IgD-negative memory B cell (primary cell): ENCODE data around the gene ZBTB32. TPM values are rescaled to one million over a fixed set of nuclear protein-coding genes. Genes with fewer than 3 reads are reported as not detected.
"Not testable (repeated sequence)": the region's sequence is repeated elsewhere in the genome, so short reads cannot be mapped to it uniquely, and the experiment has no call there.

Experiments
- H3K27ac Mint-ChIP-seq, 3 donors: one replicate each; pipeline ENCODE4 v1.8.0; 2020 to 2022; ENCODE audit warnings: mild to moderate bottlenecking in 3 of 3, mixed read lengths in 3 of 3, moderate library complexity in 1 of 3
- H3K27me3 Mint-ChIP-seq: one replicate; pipeline ENCODE4 v1.8.0; 2021; ENCODE audit warnings: mixed read lengths
- H3K36me3 Mint-ChIP-seq: one replicate; pipeline ENCODE4 v1.8.0; 2020; ENCODE audit warnings: mild to moderate bottlenecking, mixed read lengths
- H3K4me1 Mint-ChIP-seq, 3 donors: one replicate each; pipeline ENCODE4 v1.8.0; 2020 to 2022; ENCODE audit warnings: mixed read lengths in 3 of 3, mild to moderate bottlenecking in 1 of 3
- H3K4me3 Mint-ChIP-seq, 4 donors: one replicate each; pipeline ENCODE4 v1.8.0; 2020 to 2022; ENCODE audit warnings: mild to moderate bottlenecking in 4 of 4, mixed read lengths in 4 of 4, moderate library complexity in 3 of 4
- H3K9me3 Mint-ChIP-seq, 3 donors: one replicate each; pipeline ENCODE4 v1.8.0; 2020 to 2021; ENCODE audit warnings: mixed read lengths in 3 of 3, mild to moderate bottlenecking in 1 of 3
- polyA plus RNA-seq: library from polyadenylated mRNA; unstranded; fragments of 300-500 nt; fragmentation: Illumina TruSeq; gene quantifications from one replicate; pipeline ENCODE4 v1.2.3, GENCODE V29; 2021

Gene ZBTB32, protein sequence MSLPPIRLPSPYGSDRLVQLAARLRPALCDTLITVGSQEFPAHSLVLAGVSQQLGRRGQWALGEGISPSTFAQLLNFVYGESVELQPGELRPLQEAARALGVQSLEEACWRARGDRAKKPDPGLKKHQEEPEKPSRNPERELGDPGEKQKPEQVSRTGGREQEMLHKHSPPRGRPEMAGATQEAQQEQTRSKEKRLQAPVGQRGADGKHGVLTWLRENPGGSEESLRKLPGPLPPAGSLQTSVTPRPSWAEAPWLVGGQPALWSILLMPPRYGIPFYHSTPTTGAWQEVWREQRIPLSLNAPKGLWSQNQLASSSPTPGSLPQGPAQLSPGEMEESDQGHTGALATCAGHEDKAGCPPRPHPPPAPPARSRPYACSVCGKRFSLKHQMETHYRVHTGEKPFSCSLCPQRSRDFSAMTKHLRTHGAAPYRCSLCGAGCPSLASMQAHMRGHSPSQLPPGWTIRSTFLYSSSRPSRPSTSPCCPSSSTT
- polyA plus RNA-seq: 31.6 TPM

DNA sequence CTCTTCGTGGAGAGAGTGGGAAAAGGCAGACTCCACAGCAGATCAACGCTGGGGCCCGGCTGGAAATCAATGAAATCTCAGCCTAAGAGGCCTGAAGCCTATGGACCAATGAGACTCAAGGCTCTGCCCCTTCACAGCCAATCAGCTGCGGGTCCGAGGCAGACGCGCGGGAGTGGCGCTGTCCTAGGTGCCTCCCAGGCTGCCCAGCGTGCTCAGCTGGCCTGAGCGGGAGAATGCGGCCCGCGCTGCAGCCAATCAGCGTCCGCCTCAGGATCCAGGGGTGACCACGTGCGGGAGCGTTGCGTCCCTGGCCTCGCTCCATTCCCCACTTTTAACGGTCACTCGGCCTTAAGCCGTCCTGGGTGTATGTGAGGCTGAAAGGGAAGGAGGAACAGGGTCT, at the start of gene ZBTB32:
Gene ZBTB32, plus strand, starts transcription at position 341 of the 400 bp plus-strand sequence. CDS start 10,069 bp downstream, outside the sequence.
- H3K27me3 Mint-ChIP-seq: no peaks in the 10 kb centered on the region
- no peaks in the 10 kb centered on the region for H3K36me3 Mint-ChIP-seq
- H3K27ac Mint-ChIP-seq: peak within 1 kb of the TSS in 1 of 3 donors; percentile 57
- no peaks in the 10 kb centered on the region for H3K9me3 Mint-ChIP-seq
- peak within 1 kb of the TSS in 2 of 4 donors; percentile 55 to 64 for H3K4me3 Mint-ChIP-seq
- H3K4me1 Mint-ChIP-seq: peaks cover 4 to 6% (median 5%) of the 10 kb centered on the region in 3 donors

DNA sequence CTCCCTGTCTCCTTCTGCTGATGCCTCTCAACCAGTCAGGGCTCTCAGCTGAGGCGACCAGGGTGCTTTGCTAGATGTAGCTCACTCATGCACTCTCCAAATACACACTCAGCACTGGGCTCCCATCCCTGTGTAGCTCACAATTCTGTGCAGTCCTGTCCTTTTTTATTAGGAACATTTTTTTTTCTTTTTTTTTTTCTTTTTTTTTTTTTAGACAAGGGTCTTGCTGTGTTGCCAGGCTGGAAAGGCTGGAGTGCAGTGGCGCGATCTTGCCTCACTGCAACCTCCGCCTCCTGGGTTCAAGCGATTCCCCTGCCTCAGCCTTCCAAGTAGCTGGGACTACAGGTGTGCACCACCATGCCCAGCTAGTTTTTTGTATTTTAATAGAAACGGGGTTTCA, 49.5 kb upstream of the ZBTB32 start:
- H3K27ac Mint-ChIP-seq, H3K27me3 Mint-ChIP-seq, H3K36me3 Mint-ChIP-seq, H3K9me3 Mint-ChIP-seq: not testable (repeated sequence)
- peaks cover 4 to 14% (median 7%) of the 10 kb centered on the region in 3 donors for H3K4me1 Mint-ChIP-seq
- peak overlapping the region in 1 of 4 donors; percentile 66 for H3K4me3 Mint-ChIP-seq

DNA sequence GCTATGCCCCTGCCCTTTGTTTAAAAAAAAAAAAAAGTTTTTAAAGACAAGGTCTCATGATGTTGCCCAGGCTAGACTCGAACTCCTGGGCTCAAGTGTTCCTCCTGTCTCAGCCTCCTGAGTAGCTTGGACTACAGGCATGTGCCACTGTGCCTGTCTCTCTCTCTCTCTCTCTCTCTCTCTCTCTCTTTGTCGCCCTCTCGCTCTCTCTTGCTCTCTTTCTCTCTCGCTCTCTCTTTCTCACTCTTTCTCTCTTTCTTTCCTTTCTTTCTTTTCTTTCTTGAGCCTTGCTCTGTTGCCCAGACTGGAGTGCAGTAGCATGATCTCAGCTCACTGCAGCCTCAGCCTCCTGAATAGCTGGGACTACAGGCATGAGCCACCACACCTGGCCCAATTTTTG, 48.8 kb upstream of the ZBTB32 start:
- Mint-ChIP-seq H3K27me3 (no peaks in the 10 kb centered on the region), H3K4me3 (peak overlapping the region in 1 of 4 donors; percentile 66), H3K27ac (no peak overlapping the region), H3K36me3 (peaks cover 5% of the 10 kb centered on the region), H3K9me3 (no peaks in the 10 kb centered on the region), H3K4me1 (peaks cover 4 to 10% (median 7%) of the 10 kb centered on the region in 3 donors)

DNA sequence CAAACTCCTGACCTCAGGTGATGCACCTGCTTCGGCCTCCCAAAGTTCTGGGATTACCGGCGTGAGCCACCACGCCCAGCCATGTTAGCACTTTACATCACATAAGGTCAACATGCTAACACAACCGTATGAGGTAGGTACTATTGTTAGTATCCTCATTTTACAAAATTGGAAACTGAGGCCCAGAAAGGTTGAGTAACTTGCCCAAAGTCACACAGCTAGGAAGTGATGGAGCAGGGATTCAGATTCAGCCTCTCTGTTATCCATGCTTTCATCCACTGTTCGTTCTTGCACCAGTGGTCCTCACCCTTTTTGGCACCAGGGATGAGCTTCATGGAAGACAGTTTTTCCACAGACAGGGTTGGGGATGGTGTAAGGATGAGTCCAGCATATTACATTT, 47.7 kb upstream of the ZBTB32 start:
- peaks cover 3 to 5% (median 4%) of the 10 kb centered on the region in 3 donors for H3K4me1 Mint-ChIP-seq
- H3K9me3 Mint-ChIP-seq: no peaks in the 10 kb centered on the region
- H3K4me3 Mint-ChIP-seq: no peak overlapping the region
- H3K27me3 Mint-ChIP-seq: no peaks in the 10 kb centered on the region
- no peak overlapping the region for H3K27ac Mint-ChIP-seq
- peaks cover 5% of the 10 kb centered on the region for H3K36me3 Mint-ChIP-seq

DNA sequence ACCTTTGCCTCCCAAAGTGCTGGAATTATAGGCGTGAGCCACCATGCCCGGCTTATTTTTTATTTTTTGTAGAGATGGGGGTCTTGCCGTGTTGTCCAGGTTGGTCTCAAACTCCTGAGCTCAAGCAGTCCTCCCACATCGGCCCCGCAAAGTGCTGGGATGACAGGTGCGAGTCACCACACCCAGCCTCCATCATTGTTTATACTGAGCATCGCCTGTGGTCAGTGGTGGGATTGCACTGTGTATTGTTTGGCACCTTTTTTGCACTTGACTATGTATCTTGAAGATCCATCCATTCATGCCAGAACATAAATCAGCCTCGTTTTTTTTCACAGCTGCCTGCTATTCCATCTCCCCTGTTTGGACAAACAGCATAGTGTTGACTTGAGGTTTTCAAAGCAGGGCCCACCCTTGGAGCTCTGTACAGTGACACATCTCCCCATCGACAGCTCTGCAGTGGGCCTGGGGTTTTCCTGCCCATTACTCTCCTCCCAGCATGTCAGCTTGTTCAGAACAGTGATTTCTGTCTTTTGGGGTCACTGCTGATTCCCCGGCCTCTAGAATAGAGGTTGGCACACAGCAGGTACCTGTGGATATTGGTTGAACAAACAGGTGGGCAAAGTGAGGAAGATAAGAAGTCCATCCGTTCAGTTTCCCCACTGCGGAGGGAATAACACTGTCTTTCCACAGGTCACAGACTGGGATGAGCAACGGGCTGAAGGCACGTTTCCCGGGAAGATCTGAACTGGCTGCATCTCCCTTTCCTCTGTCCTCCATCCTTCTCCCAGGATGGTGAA, 46.3 kb upstream of the ZBTB32 start:
- Mint-ChIP-seq H3K9me3 (no peaks in the 10 kb centered on the region), H3K36me3 (peaks cover 9% of the 10 kb centered on the region), H3K4me3 (peak overlapping the region in 1 of 4 donors; percentile 12), H3K4me1 (peaks cover 2 to 6% (median 4%) of the 10 kb centered on the region in 3 donors), H3K27me3 (no peaks in the 10 kb centered on the region), H3K27ac (no peak overlapping the region)

DNA sequence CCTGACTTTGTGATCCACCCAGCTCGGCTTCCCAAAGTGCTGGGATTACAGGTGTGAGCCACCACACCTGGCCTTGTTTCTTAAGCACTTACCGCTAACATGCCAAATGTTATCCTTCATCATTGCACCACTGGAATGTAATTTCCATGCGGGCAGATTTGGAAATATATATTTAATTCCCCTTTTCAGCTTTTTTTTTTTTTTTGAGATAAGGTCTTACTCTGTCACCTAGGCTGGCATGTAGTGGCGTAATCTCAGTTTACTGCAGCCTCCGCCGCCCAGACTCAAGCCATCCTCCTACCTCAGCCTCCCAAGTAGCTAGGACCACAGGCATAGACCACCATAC, 42.4 kb upstream of the ZBTB32 start:
- Mint-ChIP-seq H3K4me1 (peaks cover 0 to 4% (median 3%) of the 10 kb centered on the region in 3 donors), H3K4me3 (no peak overlapping the region), H3K36me3 (peaks cover 8% of the 10 kb centered on the region), H3K27me3 (no peaks in the 10 kb centered on the region), H3K27ac (no peak overlapping the region), H3K9me3 (no peaks in the 10 kb centered on the region)

DNA sequence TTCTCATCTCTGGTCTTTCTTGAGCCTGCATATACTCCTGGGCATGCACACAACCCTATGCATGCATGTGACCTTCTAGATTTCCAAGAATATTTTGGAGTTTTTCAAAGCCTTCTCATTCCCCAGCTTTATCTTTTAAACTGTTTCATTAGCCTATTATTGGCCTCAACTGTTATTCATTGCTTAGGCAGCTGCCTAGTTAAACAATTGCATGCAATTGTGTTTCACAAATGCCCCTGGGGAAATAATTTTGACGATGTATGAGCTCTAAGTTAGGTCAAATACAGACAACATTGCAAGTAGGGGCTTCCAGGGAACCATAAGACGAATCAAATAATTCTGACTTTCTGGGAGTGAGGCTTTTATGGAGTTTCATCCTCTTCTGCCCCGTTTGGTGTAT, 40.4 kb upstream of the ZBTB32 start:
- Mint-ChIP-seq H3K4me1 (peaks cover 0 to 3% (median 0%) of the 10 kb centered on the region in 3 donors), H3K4me3 (no peak overlapping the region), H3K36me3 (peaks cover 6% of the 10 kb centered on the region), H3K27me3 (peaks cover 2% of the 10 kb centered on the region), H3K27ac (peak overlapping the region in 1 of 3 donors; percentile 76), H3K9me3 (no peaks in the 10 kb centered on the region)

DNA sequence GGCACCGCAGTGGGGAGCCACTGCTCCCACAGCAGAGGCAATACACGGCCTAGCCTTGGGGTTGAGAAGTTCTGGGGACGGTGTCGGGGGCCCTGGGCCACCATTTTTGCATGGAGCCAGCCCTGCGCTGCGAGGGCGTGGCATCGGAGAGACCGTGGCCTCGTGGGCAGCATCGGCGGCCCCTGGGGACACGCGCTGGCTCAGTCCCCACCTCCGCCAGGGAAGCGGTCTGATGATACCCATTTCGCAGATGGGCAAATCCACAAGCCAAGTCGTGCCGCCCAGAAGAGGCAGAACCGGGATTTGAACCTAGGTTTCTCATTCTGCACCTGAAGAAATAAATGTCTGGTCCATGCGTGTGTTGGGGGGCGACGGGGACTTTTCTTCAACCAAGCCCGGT, 39.2 kb upstream of the ZBTB32 start:
- Mint-ChIP-seq H3K27ac (no peak overlapping the region), H3K27me3 (peaks cover 9% of the 10 kb centered on the region), H3K4me1 (peaks cover 0 to 3% (median 0%) of the 10 kb centered on the region in 3 donors), H3K4me3 (no peak overlapping the region), H3K9me3 (peaks cover 0 to 1% (median 0%) of the 10 kb centered on the region in 3 donors), H3K36me3 (peaks cover 5% of the 10 kb centered on the region)

DNA sequence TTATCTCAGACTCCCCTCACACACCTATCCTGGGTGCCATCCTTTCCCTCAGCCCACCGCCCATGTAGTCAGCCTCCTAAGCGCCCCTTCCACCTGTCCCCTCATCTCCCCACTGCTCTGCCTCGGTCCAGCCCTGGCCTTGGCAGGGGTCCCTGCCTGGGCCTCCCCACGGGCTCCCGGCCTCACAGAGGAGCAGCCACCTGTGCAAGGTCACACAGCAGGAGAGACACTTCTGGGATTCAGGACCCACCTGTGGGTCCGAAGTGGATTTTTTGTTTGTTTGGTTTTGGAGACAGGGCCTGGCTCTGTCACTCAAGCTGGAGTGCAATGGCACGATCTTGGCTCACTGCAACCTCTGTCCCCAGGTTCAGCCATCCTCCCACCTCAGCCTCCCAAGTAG, 38.8 kb upstream of the ZBTB32 start:
- no peak overlapping the region for H3K4me3 Mint-ChIP-seq
- peaks cover 10% of the 10 kb centered on the region for H3K27me3 Mint-ChIP-seq
- peaks cover 0 to 3% (median 0%) of the 10 kb centered on the region in 3 donors for H3K4me1 Mint-ChIP-seq
- no peak overlapping the region for H3K27ac Mint-ChIP-seq
- H3K9me3 Mint-ChIP-seq: peaks cover 0 to 1% (median 0%) of the 10 kb centered on the region in 3 donors
- peaks cover 5% of the 10 kb centered on the region for H3K36me3 Mint-ChIP-seq

DNA sequence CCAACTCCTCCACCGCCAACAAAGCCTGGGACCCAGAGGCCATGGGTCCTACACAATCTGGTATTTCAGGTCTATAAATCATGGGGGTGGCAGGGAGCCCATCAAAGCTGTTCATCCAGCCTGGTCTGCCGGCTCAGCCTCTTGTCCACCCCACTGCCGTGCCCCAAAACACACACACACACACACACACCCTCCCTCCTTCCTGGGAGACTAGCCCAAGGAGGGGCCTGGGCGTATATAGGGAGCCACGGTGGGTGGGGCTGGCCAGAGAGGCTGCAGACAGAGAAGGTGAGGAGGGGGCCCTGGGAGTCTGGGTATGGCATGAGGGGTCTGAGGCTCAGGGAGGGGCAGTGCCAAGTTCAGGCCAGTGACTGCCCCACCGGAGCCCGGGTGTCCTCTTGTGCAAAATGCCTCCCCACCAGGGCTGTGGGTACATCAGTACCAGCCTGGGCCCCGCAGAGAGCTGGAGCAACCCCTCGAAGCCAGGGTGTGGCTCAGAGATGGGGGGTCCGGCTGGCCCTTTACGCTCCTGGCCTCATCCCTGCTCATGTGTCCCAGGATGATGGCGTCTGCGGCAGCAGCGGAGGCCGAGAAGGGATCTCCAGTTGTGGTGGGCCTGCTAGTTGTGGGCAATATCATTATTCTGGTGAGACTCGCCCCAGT, 38.0 kb upstream of the ZBTB32 start, which contains the start of gene UPK1A:
Gene UPK1A, plus strand, starts transcription at position 267 of the 663 bp plus-strand sequence. Its CDS starts 296 bp downstream, at position 563.
- H3K27ac Mint-ChIP-seq: peak within 1 kb of the TSS in 1 of 3 donors; percentile 52
- no peak within 1 kb of the TSS for H3K4me3 Mint-ChIP-seq
- peaks cover 0 to 3% (median 0%) of the 10 kb centered on the region in 3 donors for H3K4me1 Mint-ChIP-seq
- H3K27me3 Mint-ChIP-seq: peaks cover 15% of the 10 kb centered on the region
- peaks cover 5% of the 10 kb centered on the region for H3K36me3 Mint-ChIP-seq
- peaks cover 0 to 1% (median 0%) of the 10 kb centered on the region in 3 donors for H3K9me3 Mint-ChIP-seq

DNA sequence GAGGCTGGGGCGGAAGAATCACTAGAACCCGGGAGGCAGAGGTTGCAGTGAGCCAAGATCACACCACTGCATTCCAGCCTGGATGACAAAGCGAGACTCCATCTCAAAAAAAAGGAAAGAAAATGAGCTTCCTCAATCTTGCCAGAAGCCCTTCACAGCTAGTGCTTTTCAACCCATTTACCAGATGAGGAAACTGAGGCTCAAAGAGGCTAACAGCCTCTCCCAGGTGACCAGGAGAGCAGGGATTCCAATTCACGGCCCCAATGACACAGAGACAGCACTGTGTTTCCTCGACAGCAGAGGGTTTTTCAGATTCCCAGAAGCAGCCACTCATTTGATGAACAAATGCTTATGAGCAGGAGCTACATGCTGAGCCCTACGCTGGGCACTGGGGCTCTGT, 34.8 kb upstream of the ZBTB32 start:
- Mint-ChIP-seq H3K4me1 (peaks cover 0 to 4% (median 3%) of the 10 kb centered on the region in 3 donors), H3K9me3 (peaks cover 0 to 3% (median 0%) of the 10 kb centered on the region in 3 donors), H3K27me3 (peaks cover 34% of the 10 kb centered on the region), H3K27ac (peak overlapping the region in 1 of 3 donors; percentile 94), H3K4me3 (no peak overlapping the region), H3K36me3 (peaks cover 1% of the 10 kb centered on the region)

DNA sequence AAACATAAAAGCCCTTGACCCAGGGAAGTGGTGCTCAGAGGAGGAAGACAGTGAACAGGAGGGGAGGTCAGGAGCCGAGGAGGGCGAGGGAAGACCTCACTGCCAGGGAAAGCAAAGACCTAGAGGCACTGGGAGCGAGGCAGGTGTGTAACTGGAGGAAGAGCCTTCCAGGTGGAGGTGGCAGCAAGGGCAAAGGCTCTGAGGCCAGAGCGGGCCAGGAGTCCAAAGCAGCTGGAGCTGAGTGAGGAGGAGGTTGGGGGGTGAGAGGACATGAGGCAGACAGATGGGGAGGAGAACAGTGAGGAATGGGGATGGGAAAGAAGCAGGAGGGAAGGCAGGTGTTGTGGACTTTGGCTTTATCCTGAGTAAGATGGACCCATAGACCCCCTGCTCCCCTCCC, 34.4 kb upstream of the ZBTB32 start:
- Mint-ChIP-seq H3K36me3 (peaks cover 1% of the 10 kb centered on the region), H3K9me3 (peaks cover 0 to 3% (median 0%) of the 10 kb centered on the region in 3 donors), H3K4me1 (peaks cover 0 to 4% (median 3%) of the 10 kb centered on the region in 3 donors), H3K4me3 (peak overlapping the region in 1 of 4 donors; percentile 17), H3K27ac (peak overlapping the region in 1 of 3 donors; percentile 94), H3K27me3 (peaks cover 36% of the 10 kb centered on the region)

DNA sequence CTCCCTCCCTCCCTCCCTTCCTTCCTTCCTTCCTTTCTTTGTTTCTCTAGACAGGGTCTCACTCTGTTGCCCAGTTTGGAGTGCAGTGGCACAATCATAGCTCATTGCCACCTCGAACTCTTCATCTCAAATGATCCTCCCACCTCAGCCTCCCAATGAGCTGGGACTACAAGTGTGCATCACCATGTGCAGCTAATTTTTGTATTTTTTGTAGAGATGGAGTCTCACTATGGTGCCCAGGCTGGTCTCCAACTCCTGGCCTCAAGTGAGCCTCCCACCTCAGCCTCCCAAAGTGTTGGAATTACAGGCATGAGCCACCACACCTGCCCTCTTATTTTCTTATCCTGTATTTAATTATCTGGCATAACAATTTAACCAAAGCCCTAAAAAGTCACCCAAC, 33.7 kb upstream of the ZBTB32 start:
- Mint-ChIP-seq H3K36me3 (peaks cover 1% of the 10 kb centered on the region), H3K27ac (no peak overlapping the region), H3K27me3 (peaks cover 39% of the 10 kb centered on the region), H3K9me3 (peaks cover 0 to 3% (median 0%) of the 10 kb centered on the region in 3 donors), H3K4me3 (peak overlapping the region in 1 of 4 donors; percentile 39), H3K4me1 (peaks cover 0 to 4% (median 3%) of the 10 kb centered on the region in 3 donors)

DNA sequence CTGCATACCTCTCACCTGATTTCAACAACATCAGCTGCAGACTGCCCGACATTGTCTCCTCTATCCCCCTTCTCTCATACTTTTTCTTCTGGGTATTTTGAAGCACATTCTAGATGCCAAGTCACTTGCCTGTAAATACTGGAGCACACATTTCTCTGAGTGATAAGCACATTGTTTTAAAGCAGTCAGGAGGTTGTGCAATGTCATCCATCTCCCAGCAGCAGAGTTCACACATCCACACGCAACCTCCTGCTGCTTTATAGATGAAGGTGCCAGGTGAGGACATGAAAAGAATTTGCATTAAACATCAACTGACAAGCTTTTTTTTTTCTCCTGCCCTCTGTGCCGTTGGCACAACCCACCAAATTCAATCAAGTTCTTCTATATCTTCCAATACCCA, 32.5 kb upstream of the ZBTB32 start:
- Mint-ChIP-seq H3K9me3 (peaks cover 0 to 3% (median 0%) of the 10 kb centered on the region in 3 donors), H3K27me3 (peaks cover 42% of the 10 kb centered on the region), H3K4me1 (peaks cover 0 to 4% (median 3%) of the 10 kb centered on the region in 3 donors), H3K27ac (no peak overlapping the region), H3K36me3 (peaks cover 1% of the 10 kb centered on the region), H3K4me3 (no peak overlapping the region)
